Activated T-cell treated with anti-CD3 and anti-CD28 coated beads for 1 hour (primary cell): ENCODE results near the gene PHACTR1.

ENCODE experiments used
- DNase-seq: peaks from one replicate; pipeline ENCODE4 v3.0.0-alpha.2; 2020; ENCODE audit warnings: low read depth

PHACTR1 gene

GRCh38 chr6:13289789-13290318 lies 573.3 kb downstream of the PHACTR1 start:
- DNase-seq = no peak

DNA sequence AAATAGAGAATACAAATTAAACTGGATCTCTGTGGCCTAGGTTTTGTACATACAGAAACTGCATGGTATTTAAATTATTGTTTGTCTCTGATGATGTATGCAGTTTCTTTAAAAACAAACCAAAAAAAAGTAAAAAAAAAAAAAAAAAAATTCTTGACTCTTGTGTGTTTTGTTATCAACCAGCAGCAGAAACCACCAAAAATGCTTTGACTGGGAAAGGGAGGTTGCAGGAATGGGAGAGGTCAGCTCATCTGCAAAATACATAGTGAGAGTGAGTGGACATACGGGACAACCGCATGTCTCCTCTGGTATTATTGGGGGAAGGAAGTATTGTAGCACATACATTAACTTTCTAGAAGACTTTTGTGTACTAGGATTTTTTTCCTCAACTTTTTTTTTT lies 573.8 kb downstream of the PHACTR1 start:
- no peak for DNase-seq

- DNase-seq = no peak
Observed at GRCh38 chr6:13292774-13293173, 576.2 kb downstream of the PHACTR1 start.

DNA sequence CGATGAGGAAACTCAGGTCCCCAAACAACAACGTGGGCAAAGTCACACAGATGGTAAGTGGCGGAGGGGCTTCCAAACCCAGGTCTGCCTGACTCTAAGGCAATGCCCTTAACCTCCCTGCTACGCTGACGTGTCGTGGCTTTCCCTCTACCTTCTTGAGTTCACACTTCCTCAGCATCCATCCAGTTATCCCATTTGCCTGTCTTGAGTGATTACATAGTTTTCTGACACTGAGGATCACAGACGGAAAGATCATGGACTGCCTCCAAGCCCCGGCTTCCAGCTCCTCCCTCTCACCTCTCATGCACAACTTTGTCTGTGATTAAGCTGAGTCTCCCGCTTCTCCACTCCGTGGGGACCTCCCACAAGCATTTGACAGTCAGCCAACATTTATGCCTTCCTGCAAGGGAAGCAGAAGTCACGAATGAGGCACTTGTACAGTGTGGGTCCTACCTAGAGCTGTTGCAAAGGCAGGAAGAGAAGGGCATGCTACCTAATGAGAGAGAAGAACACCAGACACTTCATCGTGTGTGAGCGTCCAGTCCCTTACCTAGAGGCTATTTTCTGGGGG lies 578.0 kb downstream of the PHACTR1 start:
- no peak for DNase-seq

- DNase-seq = no peak
Observed at GRCh38 chr6:13295576-13295975, 579.0 kb downstream of the PHACTR1 start.

GRCh38 chr6:13296536-13296997 lies 580.0 kb downstream of the PHACTR1 start:
- DNase-seq = no peak

DNA sequence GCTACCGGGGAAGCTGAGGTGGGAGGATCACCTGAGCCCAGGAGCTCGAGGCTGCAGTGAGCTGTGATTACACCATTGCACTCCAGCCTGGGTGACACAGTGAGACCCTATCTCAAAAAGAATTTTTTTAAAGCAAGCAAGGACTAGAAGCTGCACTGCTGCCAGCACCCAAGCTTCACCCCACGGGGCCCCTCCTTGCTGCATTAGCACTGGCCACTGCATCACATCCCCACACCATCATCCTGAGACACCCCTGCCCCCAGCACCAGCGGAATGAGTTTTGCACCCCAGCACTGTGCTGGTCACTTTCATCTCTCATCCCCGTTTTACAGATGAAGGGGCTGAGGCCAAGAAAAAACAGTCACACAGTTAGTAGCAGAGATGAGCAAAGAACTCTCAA lies 580.8 kb downstream of the PHACTR1 start:
- DNase-seq = no peak

DNA sequence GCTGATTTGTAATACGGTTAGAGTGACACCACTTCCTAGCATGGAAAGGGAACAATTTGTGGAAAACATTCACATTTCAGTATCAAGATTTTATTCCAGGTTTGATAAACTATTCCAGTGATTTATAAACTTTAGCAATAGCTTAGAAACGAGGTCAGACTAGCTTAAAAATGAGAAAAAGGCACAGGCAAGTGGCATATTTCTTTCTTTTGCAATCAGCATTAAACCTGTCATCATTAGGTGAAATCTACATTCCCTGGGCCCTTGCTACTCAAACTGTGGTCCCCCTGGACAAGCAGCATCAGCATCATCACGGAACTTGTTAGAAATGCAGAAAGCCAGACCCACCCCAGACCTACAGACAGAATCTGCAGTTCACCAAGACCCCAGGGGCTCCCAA lies 581.9 kb downstream of the PHACTR1 start:
- no peak for DNase-seq

DNA sequence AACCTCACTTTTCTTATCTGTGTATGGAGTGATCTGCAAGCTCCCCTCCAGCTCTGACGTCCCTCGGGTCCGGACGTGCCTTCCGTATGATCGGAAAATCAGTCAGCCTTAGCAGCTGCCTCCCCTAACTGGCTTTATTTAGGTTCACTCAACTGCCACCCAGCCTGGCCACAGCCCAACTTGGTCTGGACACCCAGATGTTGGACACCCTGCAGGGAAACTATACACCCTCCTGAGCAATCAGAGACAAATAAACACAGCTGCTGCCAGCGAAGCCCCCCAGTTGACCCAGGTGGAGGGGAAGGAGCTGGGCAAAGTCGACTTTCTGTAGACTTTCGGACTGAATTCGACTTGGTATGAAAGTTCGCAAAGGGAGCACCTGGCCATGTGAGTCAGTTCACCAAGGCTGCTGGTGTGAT lies 582.8 kb downstream of the PHACTR1 start:
- no peak for DNase-seq

DNA sequence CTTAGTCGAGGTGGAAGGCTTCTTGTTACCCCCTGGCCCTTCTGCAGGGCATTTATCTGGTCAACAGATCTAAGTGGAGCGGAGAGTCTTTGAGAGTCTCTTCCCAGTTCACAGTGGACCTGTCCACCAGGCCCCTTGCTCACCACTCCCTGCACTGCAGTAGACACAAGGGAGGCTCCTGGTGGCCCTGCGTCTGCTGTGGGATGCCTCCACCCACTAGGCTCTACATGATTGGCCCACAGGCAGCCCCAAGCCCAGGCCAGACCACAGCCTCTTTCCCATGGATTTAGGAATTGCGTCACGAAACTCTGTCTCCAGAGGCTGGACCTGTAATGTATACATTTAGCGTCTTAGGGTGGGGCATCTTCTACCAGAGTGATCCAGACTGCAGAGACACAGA lies 583.4 kb downstream of the PHACTR1 start:
- no peak for DNase-seq

DNA sequence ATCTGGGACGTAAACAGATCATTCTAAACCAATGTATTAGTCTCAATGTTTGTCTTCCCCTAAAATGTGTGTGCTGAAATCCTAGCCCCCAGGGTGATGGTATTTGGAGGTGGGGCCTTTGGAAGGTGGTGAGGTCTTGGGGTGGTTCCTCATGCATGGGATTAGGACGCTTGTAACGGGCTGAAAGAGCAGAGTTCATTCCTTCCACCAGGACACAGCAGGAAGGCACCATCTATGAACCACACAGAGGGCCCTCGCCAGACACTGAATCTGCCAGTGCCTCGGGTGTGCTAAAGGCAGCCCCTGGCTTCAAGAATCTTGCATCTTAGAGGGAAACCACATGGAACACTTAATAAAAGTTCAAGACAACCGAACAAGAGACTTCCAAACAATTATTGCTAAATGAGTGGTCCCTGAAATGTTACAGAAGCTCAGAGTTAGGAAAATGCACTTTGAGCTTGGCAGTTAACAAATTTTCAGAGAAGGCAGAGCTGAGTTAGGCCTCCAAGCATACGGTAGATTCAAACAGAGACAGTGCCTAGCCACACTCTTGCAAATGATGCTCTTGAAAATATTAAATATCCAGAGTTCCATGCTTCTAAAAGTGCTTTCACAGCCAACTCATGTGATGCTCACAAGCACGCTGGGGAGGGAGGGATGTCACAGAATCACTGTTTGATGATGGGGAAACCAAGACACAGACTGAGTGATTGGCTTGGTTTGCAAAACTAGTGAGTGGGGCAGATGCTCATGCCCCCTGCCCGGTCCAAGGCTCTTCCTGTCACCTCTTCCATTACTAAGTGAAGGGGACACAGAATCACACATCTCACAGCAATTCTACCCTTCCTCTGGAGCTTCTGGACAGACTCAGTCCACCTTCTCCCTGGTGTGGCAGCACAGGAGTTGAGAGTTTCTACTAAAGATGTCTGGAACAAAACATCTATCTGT lies 584.4 kb downstream of the PHACTR1 start:
- no peak for DNase-seq

GRCh38 chr6:13302291-13302690 lies 585.7 kb downstream of the PHACTR1 start:
- no peak for DNase-seq

DNA sequence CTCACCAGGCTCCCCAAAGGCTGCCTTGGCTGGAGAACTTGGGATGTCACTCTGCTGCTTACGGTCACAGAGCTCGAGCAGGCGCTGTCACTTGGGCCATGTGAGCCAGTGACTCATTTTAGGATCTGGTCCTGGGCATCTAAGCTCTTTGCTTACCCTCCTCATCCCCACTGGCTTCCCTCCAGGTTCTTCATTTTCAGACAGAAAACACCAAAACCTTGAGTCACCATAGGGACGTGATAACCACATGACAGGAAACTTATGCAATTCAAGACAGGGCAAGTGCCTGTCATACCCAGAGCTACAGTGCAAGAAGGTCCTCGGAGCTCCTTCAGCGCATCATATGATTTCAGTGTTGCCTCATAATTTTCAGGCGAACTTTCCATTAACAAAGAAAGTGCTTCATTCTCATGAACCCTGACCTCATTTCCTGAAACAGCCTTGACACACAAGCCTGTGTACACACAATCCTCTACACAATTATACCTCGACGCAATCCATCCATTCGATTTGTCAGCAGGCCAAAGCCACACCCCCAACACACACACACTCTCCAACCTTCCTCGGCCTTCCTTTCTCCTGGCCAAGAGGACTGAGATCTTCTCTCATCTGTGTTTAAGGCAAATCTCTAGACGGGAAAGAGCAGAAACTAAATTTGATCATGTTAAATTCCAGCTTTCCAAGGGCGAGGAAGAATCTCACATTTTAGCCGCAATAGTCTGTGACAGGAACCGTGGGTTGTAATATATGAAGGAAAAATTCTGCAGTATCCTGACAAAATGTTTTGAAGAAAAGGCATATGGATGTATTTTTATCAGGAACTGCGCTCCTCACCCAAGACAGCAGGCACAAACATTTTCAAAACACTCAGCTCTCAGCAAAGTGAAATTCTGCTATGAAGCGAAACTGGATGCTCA lies 586.4 kb downstream of the PHACTR1 start:
- no peak for DNase-seq

DNA sequence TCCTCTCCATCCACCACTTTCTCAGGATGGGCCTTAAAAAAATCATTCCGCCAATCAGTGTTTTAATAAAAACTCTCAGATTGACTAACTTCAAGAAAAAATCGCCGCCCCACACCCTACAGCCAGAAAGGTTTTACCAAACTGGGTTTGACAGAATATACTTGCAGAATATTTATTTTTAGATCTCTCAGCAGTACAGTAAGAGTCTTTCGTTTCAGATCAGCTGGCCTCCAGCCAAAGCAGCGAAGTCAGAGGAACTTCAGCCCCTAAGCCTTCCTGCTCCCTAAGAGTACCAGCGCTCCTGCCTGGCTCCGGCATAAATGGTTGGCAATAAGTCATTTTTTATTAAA lies 587.1 kb downstream of the PHACTR1 start:
- DNase-seq = no peak

GRCh38 chr6:13304101-13304500 lies 587.5 kb downstream of the PHACTR1 start:
- DNase-seq = no peak

GRCh38 chr6:13304580-13305260 lies 588.2 kb downstream of the PHACTR1 start:
- DNase-seq = no peak

DNA sequence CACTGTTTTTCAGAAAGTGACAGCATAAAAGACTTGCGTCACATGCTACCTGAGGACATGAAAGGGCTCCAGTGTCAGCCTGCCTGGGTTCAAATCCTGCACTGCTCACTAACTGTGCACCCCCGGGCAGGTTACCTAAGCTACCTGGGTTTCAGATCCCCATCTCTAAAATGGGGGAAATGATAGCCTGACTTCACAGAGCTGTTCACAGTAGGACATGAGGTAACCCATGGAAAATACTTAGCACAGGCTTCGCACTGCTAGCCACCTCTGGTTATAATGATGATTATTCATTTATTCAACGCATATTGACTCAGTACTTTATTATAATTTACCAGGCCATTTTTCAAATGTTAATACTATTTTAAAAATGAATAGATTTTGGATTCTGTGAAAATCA lies 588.7 kb downstream of the PHACTR1 start:
- DNase-seq = no peak

- no peak for DNase-seq
Observed at GRCh38 chr6:13305791-13306190, 589.2 kb downstream of the PHACTR1 start.

DNA sequence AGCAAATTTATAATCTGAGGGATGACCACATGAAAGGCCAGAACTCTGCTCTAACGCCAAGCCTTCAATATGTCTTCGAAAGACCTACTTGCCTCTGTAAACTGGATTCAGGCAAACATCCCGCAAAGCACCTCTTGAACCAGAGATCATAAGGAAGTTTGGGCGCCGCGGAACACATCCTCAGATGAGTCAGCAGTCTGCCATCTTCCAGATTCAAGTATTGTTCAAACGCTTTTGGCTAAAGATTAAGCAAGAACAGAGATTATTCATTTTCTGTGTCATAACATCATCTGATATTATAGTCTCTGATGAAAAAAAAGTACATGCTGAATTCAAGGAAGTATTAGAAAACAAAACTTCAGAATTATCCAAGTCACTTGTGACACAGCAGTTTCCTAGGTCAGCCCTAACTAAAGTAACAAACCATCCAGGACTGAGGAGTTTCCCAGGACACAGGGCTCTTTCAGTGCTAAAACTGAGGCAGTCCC lies 591.0 kb downstream of the PHACTR1 start:
- no peak for DNase-seq

DNA sequence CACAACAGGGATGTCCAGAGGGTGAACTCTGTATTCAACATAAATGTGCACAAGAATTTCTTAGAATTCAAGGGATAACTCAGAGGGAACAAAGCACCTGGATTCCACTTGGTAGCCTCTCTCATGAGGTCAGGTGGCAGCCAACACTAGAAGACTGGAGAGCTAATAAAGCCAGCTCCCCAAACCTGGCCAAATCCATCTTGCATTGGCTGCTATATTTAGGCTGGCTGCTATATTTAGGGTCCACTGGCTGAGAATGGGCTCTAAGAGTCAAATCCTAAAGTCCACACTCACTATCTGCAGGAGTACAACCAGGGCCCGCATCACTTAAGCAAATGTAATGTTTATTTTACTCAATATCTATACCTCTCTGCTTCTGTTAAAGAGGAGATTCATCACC lies 591.8 kb downstream of the PHACTR1 start:
- no peak for DNase-seq

DNA sequence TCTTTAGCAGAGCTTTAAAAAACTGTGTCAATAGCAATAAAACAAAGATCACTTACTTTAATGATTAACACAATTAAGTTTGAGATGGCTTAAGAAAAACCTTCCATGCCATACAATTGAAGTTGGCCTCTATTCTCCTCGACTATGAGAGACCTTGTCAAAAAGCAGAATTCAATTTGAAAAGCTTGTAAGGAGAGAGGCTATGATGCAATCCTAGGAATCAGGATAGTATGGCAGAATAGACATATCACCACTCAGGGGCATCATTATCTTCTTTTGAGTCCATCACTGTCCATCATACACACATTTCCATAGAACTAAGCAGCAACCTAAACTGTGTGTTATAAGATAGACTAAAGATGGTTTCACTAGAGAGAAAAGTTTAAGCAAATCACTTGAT lies 594.6 kb downstream of the PHACTR1 start:
- no peak for DNase-seq

DNA sequence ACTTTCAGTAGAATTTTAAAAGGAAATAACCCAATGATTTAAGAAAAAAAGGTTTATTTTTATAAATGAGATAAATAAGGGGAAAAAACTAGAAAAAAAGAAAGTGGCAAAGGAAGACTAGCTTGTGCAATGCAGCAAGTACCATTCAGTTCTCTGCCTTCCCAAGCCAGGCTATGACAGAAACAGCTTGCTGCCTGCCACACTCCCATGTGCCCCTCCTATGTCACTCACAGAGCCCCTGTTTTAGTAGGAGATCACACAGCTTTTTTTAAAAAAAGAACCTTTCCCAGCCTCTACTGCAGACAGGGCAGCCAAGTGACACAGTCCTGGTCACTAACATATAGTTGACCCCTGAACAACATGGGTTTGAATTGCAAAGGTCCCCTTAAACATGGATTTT lies 598.2 kb downstream of the PHACTR1 start:
- DNase-seq = no peak
